GM23248 (cell line): ENCODE data around the gene TIRAP. TPM values are rescaled to one million over a fixed set of nuclear protein-coding genes. Genes with fewer than 3 reads are reported as not detected.

Experiments
- DNase-seq: peaks from one replicate; pipeline ENCODE4 v3.0.0-alpha.2; 2015
- H2AFZ ChIP-seq: fragments of 200-600 bp; sonication (generic); 2 replicates; pipeline ENCODE4 v1.6.1; 2016; ENCODE audit warnings: antibody characterized with exemption
- H3F3A ChIP-seq: fragments of 200-600 bp; sonication (generic); 2 replicates; pipeline ENCODE4 v1.6.1; 2016; ENCODE audit warnings: mild to moderate bottlenecking, antibody characterized with exemption, mixed run types; ENCODE audit not compliant: insufficient read depth
- H3K27ac ChIP-seq: fragments of 200-600 bp; sonication (generic); 2 replicates; pipeline ENCODE4 v1.5.1; 2016; ENCODE audit warnings: mild to moderate bottlenecking
- H3K27me3 ChIP-seq: fragments of 200-600 bp; sonication (generic); replicated peaks from 2 replicates; pipeline ENCODE4 v1.6.1; 2016; ENCODE audit warnings: mild to moderate bottlenecking; ENCODE audit not compliant: insufficient read depth
- H3K36me3 ChIP-seq: fragments of 200-600 bp; sonication (generic); 2 replicates; pipeline ENCODE4 v1.6.1; 2016; ENCODE audit warnings: low read depth, mild to moderate bottlenecking
- H3K4me1 ChIP-seq: fragments of 200-600 bp; sonication (generic); 2 replicates; pipeline ENCODE4 v1.6.1; 2016; ENCODE audit warnings: mild to moderate bottlenecking; ENCODE audit not compliant: insufficient read depth
- H3K4me2 ChIP-seq: fragments of 200-600 bp; sonication (generic); one replicate; pipeline ENCODE4 v1.6.1; 2016; ENCODE audit warnings: mild to moderate bottlenecking; ENCODE audit not compliant: unreplicated experiment
- H3K4me3 ChIP-seq: fragments of 200-600 bp; sonication (generic); 2 replicates; pipeline ENCODE4 v1.5.1; 2016; ENCODE audit warnings: mild to moderate bottlenecking
- H3K79me2 ChIP-seq: fragments of 200-600 bp; sonication (generic); 2 replicates; pipeline ENCODE4 v1.6.1; 2016; ENCODE audit warnings: mild to moderate bottlenecking; ENCODE audit not compliant: insufficient read depth
- H3K9ac ChIP-seq: fragments of 200-600 bp; sonication (generic); 2 replicates; pipeline ENCODE4 v1.6.1; 2016; ENCODE audit warnings: mild to moderate bottlenecking
- H3K9me2 ChIP-seq: fragments of 200-600 bp; sonication (generic); 2 replicates; pipeline ENCODE4 v1.6.1; 2016; ENCODE audit warnings: mixed run types, mild to moderate bottlenecking, moderate library complexity; ENCODE audit not compliant: insufficient read depth
- H3K9me3 ChIP-seq: fragments of 200-600 bp; sonication (generic); one replicate; pipeline ENCODE4 v1.6.1; 2017; ENCODE audit warnings: low read depth
- H4K20me1 ChIP-seq: fragments of 200-600 bp; sonication (generic); 2 replicates; pipeline ENCODE4 v1.6.0; 2016; ENCODE audit not compliant: insufficient read depth
- EZH2 ChIP-seq: fragments of 200-600 bp; sonication (generic); IDR thresholded peaks from 2 replicates; pipeline ENCODE4 v1.6.1; 2018; ENCODE audit warnings: antibody characterized with exemption, mild to moderate bottlenecking; ENCODE audit not compliant: insufficient read depth, poor library complexity, severe bottlenecking
- EZH2phosphoT487 ChIP-seq: fragments of 200-600 bp; sonication (generic); IDR thresholded peaks from 2 replicates; pipeline ENCODE4 v1.6.1; 2018; ENCODE audit warnings: antibody characterized with exemption, moderate library complexity, mild to moderate bottlenecking, low read depth; ENCODE audit not compliant: insufficient read depth
- WGBS, 2 experiments: methylation state at CpG; one replicate each; pipeline ENCODE4 v1.1.6; 2015 to 2017; ENCODE audit warnings: low lambda C conversion rate in 2 of 2, low coverage in 1 of 2; ENCODE audit errors: missing lambda C conversion rate in 2 of 2; 5-methylcytosine and 5-hydroxymethylcytosine counted together
- in situ Hi-C: fragments of 300-500 bp; cut with MboI; formaldehyde crosslinking; loops from 2 replicates; pipeline ENCODE4 v1.15.0; 2020
- polyA plus RNA-seq: library from polyadenylated mRNA; unstranded; fragments of >200 nt; fragmentation: Nextera tagmentation; extraction: Ambion mirVana; gene quantifications from 2 replicates; pipeline ENCODE4 v1.2.1, GENCODE V29; 2016
- total RNA-seq: library from RNA; depleted of rRNA; stranded (reverse); fragments of >200 nt; shearing (Covaris generic); gene quantifications from 2 replicates; pipeline ENCODE4 v1.2.3, GENCODE V29; 2014

The TIRAP gene
- total and polyA plus RNA-seq, 2 experiments from 2014 or later, result 2.8 to 3.8 TPM

DNA sequence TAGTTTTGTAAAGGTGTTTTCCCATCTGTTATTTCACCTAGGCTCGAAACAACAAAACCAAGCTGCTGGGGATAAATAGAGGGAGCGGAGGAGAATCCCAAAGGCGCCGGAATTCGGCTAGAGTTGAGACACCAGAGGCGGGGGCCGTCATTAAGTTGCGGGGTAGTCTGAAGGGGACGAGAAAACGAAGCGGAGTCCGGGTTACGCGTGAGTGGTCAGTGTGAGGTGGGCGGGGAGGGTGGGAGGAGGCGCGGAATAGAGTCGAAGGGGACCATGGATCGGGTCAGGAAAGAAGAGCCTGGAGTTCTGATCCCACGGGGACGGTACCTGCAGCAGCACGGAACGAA is 14.6 kb upstream of the TIRAP start:
- WGBS, 2 experiments, result 1 to 3% methylated on average over 21 to 23 of the region's 23 CpGs
- no peak for TF ChIP-seq EZH2phosphoT487
- no peak for TF ChIP-seq EZH2
- peak overlapping the region; percentile 82 for H3K27ac ChIP-seq
- no peaks in the 10 kb centered on the region for H3K9me3 ChIP-seq
- H3K4me2 ChIP-seq, result peak overlapping the region; percentile 88
- peak; percentile 62 for DNase-seq
- H3K9me2 ChIP-seq, result no peaks in the 10 kb centered on the region
- H3K4me3 ChIP-seq, result peak overlapping the region; percentile 91
- no peaks in the 10 kb centered on the region for H3F3A ChIP-seq
- H3K9ac ChIP-seq, result peak overlapping the region; percentile 98
- H3K79me2 ChIP-seq, result peaks cover 52% of the 10 kb centered on the region
- peak overlapping the region; percentile 72 for H2AFZ ChIP-seq
- peaks cover 37% of the 10 kb centered on the region for H3K36me3 ChIP-seq
- no peaks in the 10 kb centered on the region for H3K27me3 ChIP-seq
- in situ Hi-C loops, result no loop called here
- H3K4me1 ChIP-seq, result peaks cover 7% of the 10 kb centered on the region
- no peaks in the 10 kb centered on the region; the same call in 1 of the 2 replicates for H4K20me1 ChIP-seq

DNA sequence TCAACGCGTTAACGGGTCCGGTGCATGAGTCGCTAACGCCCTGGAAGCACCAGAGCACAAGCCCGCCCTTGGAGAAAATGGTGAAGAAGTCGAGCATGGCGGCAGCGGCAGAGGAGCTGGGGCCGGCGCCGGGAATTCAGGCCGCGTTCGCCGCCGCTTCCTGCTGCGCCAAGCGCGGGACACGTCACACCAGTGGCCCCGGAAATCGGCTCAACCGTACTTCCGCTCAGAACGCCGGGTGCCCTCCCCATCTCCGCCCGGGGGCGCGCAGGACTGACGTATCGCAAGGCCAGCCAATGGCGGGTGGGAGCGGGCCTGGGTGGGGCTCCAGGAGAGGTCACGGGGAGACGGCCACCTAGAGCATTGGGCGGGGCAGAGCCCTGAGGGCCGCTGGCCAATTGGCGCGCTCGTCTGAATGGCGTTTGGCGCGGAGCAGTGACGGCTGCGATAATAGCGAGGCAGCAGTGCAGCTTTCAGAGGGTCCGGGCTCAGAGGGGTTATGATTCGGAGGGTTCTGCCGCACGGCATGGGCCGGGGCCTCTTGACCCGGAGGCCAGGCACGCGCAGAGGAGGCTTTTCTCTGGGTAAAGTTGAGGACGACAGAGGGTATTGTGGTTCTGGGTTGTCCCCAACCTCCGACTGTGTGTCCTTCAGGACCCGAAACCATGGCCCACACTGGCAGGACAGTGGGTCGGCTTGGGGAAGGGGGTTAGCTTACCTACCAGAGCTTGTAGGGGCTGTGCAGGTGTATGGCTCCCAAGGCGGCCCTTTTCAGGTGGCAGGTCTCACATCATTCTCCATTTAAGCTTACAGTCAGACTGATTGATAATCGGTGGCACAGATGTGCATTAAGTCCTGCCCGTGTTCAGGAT is 13.9 kb upstream of the TIRAP start, which contains the start of the genes FOXRED1 and SRPRA:
Gene FOXRED1 (plus strand): TSS at position 447 of the 872 bp plus-strand sequence. CDS start 53 bp downstream, at position 500.
Gene SRPRA (minus strand): TSS at position 188 of the 872 bp plus-strand sequence. CDS start 91 bp downstream, at position 97.
- H3K36me3 ChIP-seq, result peaks cover 33% of the 10 kb centered on the region
- no peaks in the 10 kb centered on the region for H3F3A ChIP-seq
- peak within 1 kb of the TSS; percentile 98 for H3K9ac ChIP-seq
- DNase-seq, result peak; percentile 100
- H2AFZ ChIP-seq, result peak within 1 kb of the TSS; percentile 91
- in situ Hi-C loops, result no loop called here
- peaks cover 7% of the 10 kb centered on the region for H3K4me1 ChIP-seq
- TF ChIP-seq EZH2 (no peak), EZH2phosphoT487 (no peak)
- peak within 1 kb of the TSS; percentile 91 for H3K4me3 ChIP-seq
- 1 to 2% methylated on average over 56 to 64 of the region's 64 CpGs for WGBS, 2 experiments
- no peaks in the 10 kb centered on the region for H3K9me3 ChIP-seq
- H3K4me2 ChIP-seq, result peak within 1 kb of the TSS; percentile 90
- no peaks in the 10 kb centered on the region for H3K27me3 ChIP-seq
- peak within 1 kb of the TSS; percentile 82 for H3K27ac ChIP-seq
- H3K9me2 ChIP-seq, result no peaks in the 10 kb centered on the region
- H4K20me1 ChIP-seq, result no peaks in the 10 kb centered on the region; the same call in 1 of the 2 replicates
- H3K79me2 ChIP-seq, result peaks cover 52% of the 10 kb centered on the region

DNA sequence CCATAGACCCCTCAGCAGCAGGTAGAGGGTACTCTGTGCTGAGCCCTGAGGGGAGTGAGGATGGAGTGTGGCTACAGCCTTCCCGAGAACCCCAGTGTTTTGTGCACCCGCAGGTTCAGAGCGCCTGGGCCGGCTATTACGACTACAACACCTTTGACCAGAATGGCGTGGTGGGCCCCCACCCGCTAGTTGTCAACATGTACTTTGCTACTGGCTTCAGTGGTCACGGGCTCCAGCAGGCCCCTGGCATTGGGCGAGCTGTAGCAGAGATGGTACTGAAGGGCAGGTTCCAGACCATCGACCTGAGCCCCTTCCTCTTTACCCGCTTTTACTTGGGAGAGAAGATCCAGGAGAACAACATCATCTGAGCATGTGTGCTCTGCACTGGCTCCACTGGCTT is 5.6 kb upstream of the TIRAP start:
- H3K27me3 ChIP-seq, result no peaks in the 10 kb centered on the region
- peaks cover 5% of the 10 kb centered on the region; the same call in 1 of the 2 replicates for H3F3A ChIP-seq
- H3K36me3 ChIP-seq, result no peaks in the 10 kb centered on the region; the same call in 1 of the 2 replicates
- H3K9me2 ChIP-seq, result no peaks in the 10 kb centered on the region
- in situ Hi-C loops, result no loop called here
- TF ChIP-seq EZH2phosphoT487 (no peak), EZH2 (no peak)
- H3K4me1 ChIP-seq, result 0 out of 2 replicates have a peak, but pooled peaks cover 5% of the 10 kb centered on the region
- no peak overlapping the region for H3K4me3 ChIP-seq
- H3K27ac ChIP-seq, result no peak overlapping the region
- no peaks in the 10 kb centered on the region for H4K20me1 ChIP-seq
- no peak overlapping the region for H3K4me2 ChIP-seq
- no peaks in the 10 kb centered on the region for H3K79me2 ChIP-seq
- H3K9ac ChIP-seq, result no peak overlapping the region
- WGBS, 2 experiments, result 93 to 95% methylated on average over 11 of the region's 11 CpGs
- no peak overlapping the region for H2AFZ ChIP-seq
- no peaks in the 10 kb centered on the region for H3K9me3 ChIP-seq
- DNase-seq, result no peak

DNA sequence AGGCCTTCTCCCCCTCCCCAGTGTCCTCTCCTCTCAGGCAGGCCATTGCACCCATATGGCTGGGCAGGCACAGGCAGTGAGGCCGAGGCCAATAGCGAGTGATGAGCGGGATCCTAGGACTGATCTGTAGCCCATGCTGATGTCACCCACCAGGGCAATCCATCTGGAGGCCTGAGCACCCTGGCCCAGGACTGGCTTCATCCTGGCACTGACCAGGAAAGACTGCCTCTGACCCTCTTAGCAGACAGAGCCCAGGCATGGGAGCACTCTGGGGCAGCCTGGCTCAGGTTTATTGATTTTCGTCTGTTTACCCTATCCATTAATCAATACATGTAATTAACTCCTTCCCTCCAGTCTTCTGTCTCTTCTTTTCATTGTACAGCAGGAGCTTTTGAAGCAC is 5.1 kb upstream of the TIRAP start:
- Histone ChIP-seq H4K20me1 (no peaks in the 10 kb centered on the region), H3K4me1 (0 out of 2 replicates have a peak, but pooled peaks cover 5% of the 10 kb centered on the region), H3K27me3 (no peaks in the 10 kb centered on the region), H3K27ac (no peak overlapping the region), H3K9me3 (no peaks in the 10 kb centered on the region), H3K36me3 (no peaks in the 10 kb centered on the region; the same call in 1 of the 2 replicates), H2AFZ (no peak overlapping the region), H3K79me2 (no peaks in the 10 kb centered on the region), H3K9me2 (no peaks in the 10 kb centered on the region), H3K9ac (no peak overlapping the region), H3K4me2 (no peak overlapping the region), H3K4me3 (no peak overlapping the region), H3F3A (peaks cover 5% of the 10 kb centered on the region; the same call in 1 of the 2 replicates)
- DNase-seq, result no peak
- 83 to 85% methylated on average over 4 of the region's 4 CpGs for WGBS, 2 experiments
- TF ChIP-seq EZH2 (no peak), EZH2phosphoT487 (no peak)
- in situ Hi-C loops, result no loop called here
